Activated CD8-positive, alpha-beta memory T cell treated with anti-CD3 and anti-CD28 coated beads for 36 hours (primary cell): ENCODE results near the gene USF1. TPM values are rescaled to one million over a fixed set of nuclear protein-coding genes. Genes with fewer than 3 reads are reported as not detected.
"Not testable (repeated sequence)": the region's sequence is repeated elsewhere in the genome, so short reads cannot be mapped to it uniquely, and the experiment has no call there.

Experiments
- CTCF ChIA-PET: fragments of 350-600 bp; sonication (Branson Sonifier 250); formaldehyde crosslinking; loops from one replicate; lab custom pipeline; 2021; ENCODE audit warnings: antibody characterized with exemption; lab: Charles Lee
- POLR2A ChIA-PET: fragments of 350-600 bp; sonication (Branson Sonifier 250); formaldehyde crosslinking; loops from one replicate; lab custom pipeline; 2021; ENCODE audit warnings: antibody characterized with exemption; lab: Charles Lee
- total RNA-seq, 2 experiments: library from RNA; stranded (reverse); gene quantifications; one replicate each; pipeline ENCODE4 v1.2.3, GENCODE V29; 2021

USF1 gene
- total RNA-seq, 2 experiments from 2014 or later = 58.4 to 63.8 TPM

GRCh38 chr1:161016683-161017082 lies 29.1 kb downstream of the USF1 start:
- POLR2A ChIA-PET, CTCF ChIA-PET: not testable (repeated sequence)

DNA sequence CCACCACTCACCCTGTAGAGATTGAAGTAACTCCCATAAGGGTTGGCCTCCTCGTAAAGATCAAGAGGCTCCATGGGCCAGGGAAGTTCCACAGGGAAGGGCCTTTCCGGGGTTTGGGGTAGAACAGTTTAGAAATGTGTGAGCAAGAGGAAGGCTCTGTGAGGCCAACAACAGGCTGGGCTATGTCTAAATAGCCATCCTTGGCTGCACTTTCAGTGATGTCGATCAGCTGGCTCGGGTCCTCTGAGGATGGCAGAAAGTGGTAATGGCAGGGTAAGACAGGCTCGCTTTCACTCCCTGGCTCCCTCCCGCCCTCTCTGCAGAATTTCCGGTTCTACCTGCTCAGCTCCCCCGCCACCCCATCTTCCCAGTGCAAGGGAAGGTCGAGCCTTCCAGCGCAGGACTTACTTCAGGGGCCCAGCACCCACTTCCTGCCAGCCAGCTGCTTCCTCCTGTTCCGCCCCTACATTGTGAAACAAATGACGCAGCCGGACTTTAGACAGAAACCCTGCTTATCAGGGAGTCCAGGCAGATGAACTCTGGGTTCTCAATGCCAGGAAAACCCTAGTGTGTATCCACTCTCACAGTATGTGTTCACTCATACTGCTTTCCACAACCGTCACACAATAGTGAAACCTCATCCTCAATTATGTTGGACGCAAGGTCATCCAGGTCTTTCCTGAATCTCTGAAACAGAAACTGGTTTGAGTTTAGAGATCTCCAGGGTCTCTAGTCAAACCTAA lies 32.1 kb downstream of the USF1 start:
- POLR2A ChIA-PET = interaction anchor here (0.9 to 1.3 kb wide), 2 partner anchors 25 to 560 kb away, joined by 3 read pairs; partner anchors contain the start of gene TSTD1
- CTCF ChIA-PET = interaction anchor here (0.6 to 1.4 kb wide), 5 partner anchors 14 to 150 kb away, joined by 3 to 4 read pairs (median 3); partner anchors contain the start of gene USF1

DNA sequence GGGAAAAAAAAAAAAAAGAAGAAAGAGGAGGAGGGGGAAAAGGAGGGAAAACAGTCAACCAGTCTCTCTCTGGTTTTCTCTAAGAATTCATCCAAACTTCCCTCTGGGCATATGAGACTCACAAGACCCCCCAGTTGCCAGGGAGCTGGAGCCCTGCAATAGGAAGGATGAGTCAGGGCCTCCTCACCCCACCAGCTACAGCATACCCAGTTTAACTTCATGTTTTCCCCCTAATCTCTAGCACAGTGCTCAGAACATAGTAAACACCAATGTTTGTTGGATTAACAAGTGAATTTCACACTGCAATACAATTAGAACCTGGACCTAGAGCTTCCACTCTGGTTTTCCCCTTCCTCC lies 32.7 kb downstream of the USF1 start:
- POLR2A ChIA-PET = interaction anchor here (0.9 to 1.3 kb wide), 2 partner anchors 26 to 560 kb away, joined by 3 read pairs; partner anchors contain the start of gene TSTD1

DNA sequence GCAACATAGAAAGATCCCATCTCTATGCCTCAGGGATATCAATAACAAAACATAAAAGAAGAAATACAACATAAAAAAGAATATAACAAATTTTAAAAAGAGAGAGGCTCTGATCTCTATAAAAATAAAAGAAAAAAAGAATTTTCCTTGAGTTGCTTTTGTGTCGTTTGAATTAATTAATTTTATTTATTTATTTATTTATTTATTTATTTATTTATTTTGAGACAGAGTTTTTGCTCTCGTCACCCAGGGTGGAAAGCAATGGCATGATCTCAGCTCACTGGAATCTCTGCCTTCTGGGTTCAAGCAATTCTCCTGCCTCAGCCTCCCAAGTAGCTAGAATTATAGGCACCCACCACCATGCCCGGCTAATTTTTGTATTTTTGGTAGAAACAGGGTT lies 33.4 kb downstream of the USF1 start:
- ChIA-PET CTCF (no interaction called here), POLR2A (interaction anchor here (1.3 kb wide), 1 partner anchor 27 kb away, joined by 3 read pairs; the partner anchor contains the start of gene TSTD1)

More for the DNA sequence above, 32.7 kb downstream of the USF1 start:
- CTCF ChIA-PET = interaction anchor here (0.6 to 1.4 kb wide), 5 partner anchors 14 to 150 kb away, joined by 3 to 4 read pairs (median 3); partner anchors contain the start of gene USF1

- CTCF ChIA-PET = interaction anchor here (0.6 to 0.7 kb wide), 2 partner anchors 161 to 223 kb away, joined by 3 read pairs; no protein-coding TSS in a partner anchor
- POLR2A ChIA-PET = interaction anchor here (0.6 kb wide), 2 partner anchors 10 to 31 kb away, joined by 4 read pairs; no protein-coding TSS in a partner anchor
Measured at GRCh38 chr1:161009602-161010211, 36.1 kb downstream of the USF1 start.

GRCh38 chr1:161008869-161009510 lies 36.8 kb downstream of the USF1 start:
- ChIA-PET POLR2A (no interaction called here), CTCF (interaction anchor here (0.7 kb wide), 1 partner anchor 224 kb away, joined by 3 read pairs; no protein-coding TSS in a partner anchor)

GRCh38 chr1:161007369-161007768 lies 38.4 kb downstream of the USF1 start:
- ChIA-PET CTCF (interaction anchor here (1.0 kb wide), 1 partner anchor 9 kb away, joined by 4 read pairs; no protein-coding TSS in a partner anchor), POLR2A (no interaction called here)

GRCh38 chr1:161006563-161006962 lies 39.2 kb downstream of the USF1 start:
- ChIA-PET CTCF (interaction anchor here (1.0 to 3.0 kb wide), 2 partner anchors 9 to 16 kb away, joined by 4 to 7 read pairs; no protein-coding TSS in a partner anchor), POLR2A (no interaction called here)

- CTCF ChIA-PET = interaction anchor here (0.6 to 1.3 kb wide), 3 partner anchors 12 to 167 kb away, joined by 4 to 6 read pairs (median 4); no protein-coding TSS in a partner anchor
- POLR2A ChIA-PET = no interaction called here
Measured at GRCh38 chr1:161001525-161001924, 44.3 kb downstream of the USF1 start.

DNA sequence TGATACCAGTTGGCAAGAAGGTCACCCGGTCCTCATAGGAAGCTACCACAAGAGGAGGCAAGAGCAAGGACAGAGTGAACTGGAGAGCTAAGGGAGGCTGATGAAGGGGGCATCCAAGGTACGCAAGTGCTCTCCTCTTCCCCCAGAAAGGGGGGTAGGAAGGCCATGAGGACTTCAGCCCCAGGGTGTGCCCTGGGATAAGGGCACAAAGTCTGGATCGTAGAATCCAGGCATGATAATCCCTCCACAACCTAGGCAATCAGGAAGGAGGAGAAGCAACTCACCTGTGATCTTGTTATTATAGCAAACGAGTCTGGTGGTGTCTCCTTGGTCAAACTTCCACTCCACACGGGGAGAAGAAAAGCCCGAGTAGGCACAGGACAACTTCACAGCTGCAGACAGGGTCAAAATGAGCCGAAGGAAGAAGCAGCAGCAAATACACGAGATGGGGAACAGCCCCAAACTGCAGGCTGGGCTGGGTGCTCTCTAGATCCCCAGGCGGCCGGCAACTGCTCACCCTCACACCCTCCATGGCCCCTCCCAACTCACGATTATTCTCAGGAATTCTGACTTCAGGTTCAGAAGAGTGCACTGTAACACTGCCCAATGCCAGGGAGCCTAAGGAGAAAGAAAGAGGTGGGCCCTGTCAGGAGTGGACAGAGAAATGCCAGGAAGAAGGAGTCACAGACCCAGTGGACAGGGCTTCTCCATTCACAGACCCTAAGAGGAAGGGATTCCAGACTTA lies 44.9 kb downstream of the USF1 start:
- POLR2A ChIA-PET = no interaction called here
- CTCF ChIA-PET = interaction anchor here (0.6 kb wide), 1 partner anchor 58 kb away, joined by 4 read pairs; no protein-coding TSS in a partner anchor

DNA sequence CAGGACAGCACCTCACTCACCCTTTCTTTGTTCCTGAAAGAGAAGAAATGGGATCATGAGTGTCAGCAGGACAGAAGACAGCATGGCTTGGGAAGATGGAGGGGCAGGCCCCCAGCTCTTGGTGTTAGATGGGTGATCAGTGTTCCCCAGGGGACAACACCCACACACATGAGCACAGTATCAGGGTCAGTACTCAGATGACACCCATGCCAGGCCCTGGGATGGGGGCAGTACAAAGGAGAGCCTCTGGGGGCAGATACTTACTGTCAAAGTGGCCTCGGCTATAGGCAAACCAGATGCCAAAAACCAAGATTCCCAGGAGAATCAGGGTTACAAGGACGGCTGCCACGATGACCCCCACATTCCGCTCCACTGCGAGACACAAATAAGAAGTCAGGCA lies 46.4 kb downstream of the USF1 start:
- CTCF ChIA-PET = interaction anchor here (0.6 to 1.2 kb wide), 2 partner anchors 9 to 146 kb away, joined by 3 read pairs; no protein-coding TSS in a partner anchor
- POLR2A ChIA-PET = no interaction called here

GRCh38 chr1:160997323-160998038 lies 48.3 kb downstream of the USF1 start:
- POLR2A ChIA-PET = interaction anchor here (0.5 kb wide), 1 partner anchor 30 kb away, joined by 5 read pairs; no protein-coding TSS in a partner anchor
- CTCF ChIA-PET = interaction anchor here (0.6 to 2.8 kb wide), 10 partner anchors 10 to 217 kb away, joined by 3 to 13 read pairs (median 4); partner anchors contain the start of gene USF1

DNA sequence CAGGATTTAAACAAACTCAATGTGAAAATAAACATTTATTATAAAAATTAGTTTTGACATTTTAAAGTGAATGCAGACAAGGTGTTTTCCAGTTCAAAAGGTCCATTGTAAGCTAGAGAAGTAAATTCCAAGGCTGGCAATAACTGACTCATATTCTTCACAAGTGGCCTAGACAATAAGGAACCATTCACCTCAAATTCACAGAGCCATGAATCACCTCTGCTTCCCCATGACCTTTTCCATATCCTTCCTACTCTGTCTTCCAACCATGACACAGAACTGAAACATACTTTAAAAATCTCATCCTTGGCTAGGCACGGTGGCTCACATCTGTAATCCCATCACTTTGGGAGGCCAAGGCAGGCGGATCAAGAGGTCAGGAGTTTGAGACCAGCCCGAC lies 49.6 kb downstream of the USF1 start:
- ChIA-PET POLR2A (no interaction called here), CTCF (interaction anchor here (0.6 to 2.8 kb wide), 4 partner anchors 19 to 216 kb away, joined by 3 to 13 read pairs (median 4); partner anchors contain the start of gene USF1)

DNA sequence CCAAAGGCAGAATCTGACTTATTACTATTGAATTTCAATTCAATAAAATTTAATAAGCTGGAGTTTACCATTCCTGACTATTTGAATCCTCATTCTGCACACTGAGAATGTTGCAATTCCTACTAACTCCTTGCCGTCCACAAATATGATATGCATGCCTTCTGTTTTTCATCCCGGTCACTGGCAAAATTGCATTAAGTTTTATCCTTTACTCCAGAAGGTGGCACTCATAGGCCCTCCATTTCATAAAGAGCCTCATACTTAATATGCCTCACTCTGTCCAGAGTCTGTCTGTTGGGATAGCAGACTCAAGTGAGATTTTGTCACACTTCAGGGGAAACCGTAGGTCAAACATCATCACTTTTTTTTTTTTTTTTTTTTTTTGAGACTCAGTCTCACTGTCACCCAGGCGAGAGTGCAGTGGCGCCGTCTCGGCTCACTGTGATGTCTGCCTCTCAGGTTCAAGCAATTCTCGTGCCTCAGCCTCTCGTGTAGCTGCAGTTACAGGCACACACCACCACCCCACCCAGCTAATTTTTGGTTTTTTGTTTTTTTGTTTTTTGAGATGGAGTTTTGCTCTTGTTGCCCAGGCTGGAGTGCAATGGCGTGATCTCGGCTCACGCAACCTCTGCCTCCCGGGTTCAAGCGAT lies 52.1 kb downstream of the USF1 start:
- ChIA-PET CTCF (interaction anchor here (0.7 to 1.4 kb wide), 2 partner anchors 28 to 39 kb away, joined by 3 read pairs; no protein-coding TSS in a partner anchor), POLR2A (no interaction called here)

- CTCF ChIA-PET = interaction anchor here (0.9 to 3.0 kb wide), 4 partner anchors 29 to 157 kb away, joined by 3 to 16 read pairs (median 4); no protein-coding TSS in a partner anchor
- POLR2A ChIA-PET = not testable (repeated sequence)
Measured at GRCh38 chr1:160992036-160992435, 53.7 kb downstream of the USF1 start.
